ENCODE measurements around the gene SNTG2.

- TF ChIP-seq EZH2 (IDR thresholded peaks at IDR 0.05) (no peak), POLR2AphosphoS5 (IDR thresholded peaks at IDR 0.05; ENCODE audit: borderline replicate concordance, low read depth, low read length) (no peak)
Measured at GRCh38 chr2:1297372-1298159, 346.9 kb downstream of the SNTG2 start.
